GM19240 (cell line): ENCODE data around the gene PDXK.
A peak's percentile ranks its signal among the peaks of the same experiment; 100 is the strongest.

Experiments
- DNase-seq: peaks from one replicate; pipeline ENCODE4 v3.0.0; 2011; ENCODE audit warnings: low spot score; ENCODE audit not compliant: insufficient read length

PDXK gene

DNA sequence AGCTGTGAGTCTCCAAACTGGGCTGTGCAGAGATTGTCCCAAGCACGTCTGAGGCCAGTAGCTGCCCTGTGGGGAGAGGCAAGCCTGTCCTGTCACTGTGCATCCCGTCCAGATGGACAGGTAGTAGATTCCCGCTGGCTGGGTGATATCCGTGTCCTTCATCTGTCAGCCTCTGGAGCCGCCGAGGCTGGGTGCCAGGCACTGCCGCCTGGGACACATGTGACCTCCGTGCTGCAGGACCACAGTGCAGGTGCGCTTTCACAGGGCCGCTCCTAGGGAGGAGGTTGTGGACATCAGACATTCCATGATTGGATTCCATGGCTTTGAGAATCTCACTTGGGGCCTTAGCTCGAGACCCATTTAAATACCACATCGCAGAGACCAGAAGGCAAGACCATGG is 4.7 kb downstream of the PDXK start:
- DNase-seq: no peak

DNA sequence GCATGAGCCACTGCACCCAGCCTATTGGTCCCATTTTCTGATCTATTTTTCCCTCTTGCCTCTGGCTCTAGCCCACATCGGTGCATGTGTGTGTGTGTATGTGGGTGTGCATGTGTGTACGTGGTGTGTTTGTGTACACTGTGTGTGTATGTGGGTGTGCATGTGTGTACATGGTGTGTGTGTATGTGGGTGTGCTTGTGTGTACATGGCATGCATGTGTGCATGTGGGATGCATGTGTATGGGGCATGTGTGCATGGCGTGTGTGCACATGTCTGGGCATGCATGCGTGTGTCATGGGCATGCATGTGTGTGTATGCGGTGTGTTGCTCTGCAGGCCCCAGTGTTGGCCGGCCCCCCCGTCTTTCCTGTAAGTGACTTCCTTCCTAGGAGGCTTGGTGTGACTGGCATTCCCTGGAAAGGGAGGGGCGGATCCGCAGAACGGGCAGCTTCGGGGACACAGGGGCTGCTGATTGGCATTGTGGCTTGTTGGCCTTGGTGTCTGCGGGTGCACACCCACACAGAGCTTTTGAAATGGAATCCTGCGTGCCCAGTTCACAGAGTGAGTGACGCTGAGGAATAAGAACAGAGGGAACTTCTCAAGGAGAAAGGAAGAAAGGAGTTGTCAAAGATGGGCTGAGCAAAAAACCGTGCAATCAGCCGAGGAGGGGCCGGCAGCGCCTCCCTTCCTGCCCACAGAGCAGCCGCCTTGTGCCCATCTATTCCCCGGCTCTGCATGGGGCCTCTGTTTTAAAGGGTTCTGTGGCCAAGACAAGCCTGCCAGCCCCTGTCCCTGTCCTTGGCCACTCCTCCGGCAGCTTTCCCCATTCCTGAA is 8.0 kb downstream of the PDXK start:
- DNase-seq: no peak

DNA sequence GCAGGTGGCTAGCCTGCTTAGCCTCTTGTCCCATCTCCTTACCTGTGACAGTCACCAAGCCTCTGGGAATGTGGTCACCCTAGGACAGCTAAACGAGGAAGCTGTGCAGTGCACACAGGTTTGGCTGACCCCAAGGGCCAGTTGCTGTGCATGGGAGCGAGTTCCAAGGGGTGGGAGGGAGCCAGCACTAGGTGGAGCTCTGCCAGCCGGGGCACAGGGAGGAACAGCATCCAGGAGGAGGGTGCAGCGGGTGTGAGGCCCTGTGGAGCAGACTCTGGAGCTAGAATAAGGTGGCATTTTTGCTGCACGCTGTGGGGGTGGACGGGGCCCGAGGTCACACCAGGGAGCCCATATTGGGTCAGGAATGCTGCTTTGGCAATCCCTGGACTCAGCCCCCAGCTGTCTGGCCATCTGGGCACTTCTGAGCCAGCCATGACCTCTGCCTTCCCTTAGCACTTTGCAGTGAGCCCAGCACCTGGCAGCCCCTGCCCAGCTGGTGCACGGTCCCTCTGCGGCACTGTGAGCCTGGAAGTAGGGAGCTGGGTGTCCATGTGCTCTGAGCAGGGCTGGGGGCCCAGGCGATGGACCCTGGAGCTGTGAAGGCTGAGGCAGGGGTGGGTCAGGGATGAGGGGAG is 8.7 kb downstream of the PDXK start:
- DNase-seq: no peak

DNA sequence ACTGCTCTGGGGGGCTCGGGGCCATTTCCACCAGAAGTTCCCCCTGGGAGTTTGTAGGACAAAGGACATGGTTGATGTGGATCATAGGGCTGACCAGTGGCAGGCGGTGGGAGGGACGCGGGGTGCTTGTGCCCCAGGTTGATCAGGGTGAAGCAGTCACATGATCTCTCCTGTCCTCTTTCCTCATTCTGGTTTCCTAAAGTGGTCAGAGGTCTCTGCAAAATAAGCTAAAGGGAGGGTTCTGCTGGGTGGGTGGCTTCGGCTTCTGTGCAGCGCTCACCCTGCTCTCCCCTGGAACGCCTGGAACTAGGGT is 9.2 kb downstream of the PDXK start:
- DNase-seq: no peak

DNA sequence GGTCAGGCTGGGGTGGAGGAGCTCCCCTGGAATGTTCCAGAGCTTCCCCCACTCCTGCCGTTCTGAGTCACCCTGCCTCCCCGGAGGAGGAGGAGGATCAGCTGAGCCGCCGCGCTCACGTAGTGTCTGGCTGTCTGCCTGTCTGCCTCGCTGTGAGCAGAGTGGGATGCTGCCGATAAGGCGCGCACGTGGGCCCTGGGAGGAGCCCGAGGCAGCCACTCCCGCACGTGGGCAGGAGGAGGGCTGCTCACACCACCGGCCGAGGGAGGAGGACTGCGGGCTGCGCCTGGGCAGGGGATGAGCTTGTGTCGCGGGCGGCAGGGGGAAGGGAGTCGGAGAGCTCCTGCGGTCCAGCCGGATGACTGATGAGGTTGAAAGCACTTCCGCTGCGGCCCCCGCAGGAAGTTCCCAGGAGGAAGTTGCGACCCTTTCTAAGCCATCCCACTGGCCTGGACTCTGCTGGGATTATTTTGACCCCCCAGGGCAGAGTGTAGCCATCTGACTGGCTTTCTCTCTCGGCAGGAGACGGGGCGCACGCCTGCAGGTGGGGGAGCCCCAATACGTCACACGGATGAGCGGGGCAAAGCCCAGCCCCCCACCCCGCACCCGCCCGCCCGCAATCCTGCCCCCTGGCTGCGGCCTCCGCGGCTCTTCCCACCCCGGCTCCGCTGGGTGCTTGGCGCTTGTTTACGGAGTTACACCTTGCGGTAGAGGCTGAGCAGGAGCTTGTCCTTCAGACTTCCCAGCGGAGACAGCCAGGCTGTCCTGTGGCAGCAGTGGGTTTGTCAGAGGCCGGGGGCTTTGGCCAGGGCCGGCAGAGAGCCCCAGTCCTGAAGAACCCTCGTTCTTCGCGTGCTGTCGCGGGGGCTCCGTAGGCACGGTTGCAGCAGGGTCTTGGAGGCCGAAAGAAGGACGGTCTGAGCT is 9.8 kb downstream of the PDXK start:
- peak; percentile 79 for DNase-seq

DNA sequence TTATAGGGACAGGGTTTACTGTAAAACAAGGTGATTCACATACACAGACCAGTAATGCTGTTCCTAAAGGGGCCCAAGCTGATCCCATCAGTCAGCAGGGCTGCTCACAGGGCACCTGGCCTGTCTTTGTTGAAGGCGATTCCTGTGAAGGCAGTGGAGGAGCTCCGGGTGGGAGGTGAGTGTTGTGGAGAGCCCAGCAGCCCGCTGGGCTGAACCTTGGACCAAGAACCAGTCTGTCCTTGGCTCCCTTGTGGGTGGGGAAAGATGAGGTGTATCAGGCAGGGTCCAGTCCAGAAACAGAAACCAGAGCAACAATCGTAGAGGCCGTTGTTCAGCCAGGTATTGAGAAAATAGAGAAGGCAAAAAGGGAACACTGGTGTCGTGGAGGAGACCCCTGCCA is 12.5 kb downstream of the PDXK start:
- no peak for DNase-seq

DNA sequence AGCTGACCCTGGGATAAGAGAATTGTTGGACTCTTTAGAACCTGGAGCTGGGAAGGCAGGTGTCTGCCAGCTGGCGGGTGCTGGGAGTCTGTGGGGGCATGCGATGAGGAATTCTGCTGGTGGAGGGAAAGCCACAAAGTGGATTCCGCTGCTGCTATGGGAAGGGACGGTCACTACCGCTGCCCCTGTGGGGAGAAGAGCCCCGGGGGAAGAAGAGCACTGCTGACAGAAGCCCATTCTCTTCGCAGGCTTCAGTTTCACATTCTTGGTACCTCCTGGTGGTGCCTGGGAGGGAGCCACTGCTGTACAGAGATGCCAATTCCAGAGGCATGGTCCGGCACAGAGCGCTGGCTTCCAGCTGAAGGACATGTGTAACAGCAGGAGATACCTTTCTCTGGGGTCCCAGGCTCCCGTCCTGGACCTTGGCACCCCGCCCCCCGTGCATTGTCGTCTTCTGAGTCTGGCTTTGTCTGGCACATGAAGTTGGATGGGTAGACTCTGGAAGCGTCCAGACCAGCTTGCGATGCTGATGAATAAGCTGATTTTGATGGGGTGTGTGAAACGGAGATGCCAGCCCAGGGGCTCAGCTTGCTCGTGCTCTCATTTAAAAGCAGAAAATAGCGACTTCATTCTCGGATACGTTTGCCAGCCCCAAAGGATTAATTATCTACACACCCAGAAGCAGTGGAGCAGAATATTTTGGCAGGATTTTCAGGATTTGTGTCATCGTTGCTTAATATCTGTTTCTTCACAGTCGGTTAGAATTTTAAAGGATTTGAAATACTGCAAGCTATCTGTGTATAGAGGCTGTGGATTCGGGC is 13.2 kb downstream of the PDXK start:
- no peak for DNase-seq

DNA sequence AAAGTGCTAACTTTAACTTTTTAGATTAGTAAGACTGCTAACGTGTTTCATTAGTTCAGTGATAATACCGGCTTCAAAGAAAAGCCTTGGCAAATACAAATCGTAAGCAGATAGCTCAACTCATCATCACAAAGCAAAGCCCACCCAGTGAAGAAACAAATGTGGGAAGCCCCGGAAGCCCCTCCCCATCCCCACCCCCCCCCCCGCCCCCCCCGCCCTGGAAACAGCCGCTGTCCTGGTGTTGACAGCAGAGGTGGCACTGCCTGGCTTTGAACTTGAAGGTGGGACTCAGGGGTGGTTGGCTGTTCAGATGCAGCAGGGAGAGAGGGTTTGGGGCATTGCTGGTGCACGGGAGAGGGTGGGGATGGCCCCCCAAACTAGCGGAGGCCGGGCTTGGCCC is 14.1 kb downstream of the PDXK start:
- no peak for DNase-seq

DNA sequence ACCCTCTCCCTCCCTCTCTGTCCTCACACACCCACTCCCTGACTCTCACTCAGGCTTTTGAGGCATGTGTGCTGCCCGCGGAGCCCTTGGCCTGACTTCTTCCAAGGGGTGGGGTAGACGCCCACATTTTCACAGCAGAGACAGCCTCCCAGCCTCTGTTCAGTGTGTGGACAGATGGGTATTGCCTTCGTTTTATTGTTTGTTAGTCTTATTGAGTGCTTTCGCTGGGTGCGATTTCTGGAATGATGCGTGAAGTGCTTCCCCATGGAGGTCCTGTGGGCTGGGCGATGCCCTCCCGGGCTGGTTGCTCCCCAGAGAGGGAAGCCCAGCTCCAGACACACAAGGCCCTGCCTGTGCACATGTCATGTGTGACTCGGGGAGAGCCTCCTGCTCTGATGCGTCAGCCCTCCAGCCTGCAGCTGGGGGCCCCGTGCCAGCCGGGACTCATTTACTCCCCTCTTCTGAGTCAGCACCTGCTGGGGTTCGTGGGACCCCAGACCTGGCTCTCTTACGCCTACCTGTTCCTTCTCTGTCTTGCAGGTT is 14.7 kb downstream of the PDXK start:
- no peak for DNase-seq

DNA sequence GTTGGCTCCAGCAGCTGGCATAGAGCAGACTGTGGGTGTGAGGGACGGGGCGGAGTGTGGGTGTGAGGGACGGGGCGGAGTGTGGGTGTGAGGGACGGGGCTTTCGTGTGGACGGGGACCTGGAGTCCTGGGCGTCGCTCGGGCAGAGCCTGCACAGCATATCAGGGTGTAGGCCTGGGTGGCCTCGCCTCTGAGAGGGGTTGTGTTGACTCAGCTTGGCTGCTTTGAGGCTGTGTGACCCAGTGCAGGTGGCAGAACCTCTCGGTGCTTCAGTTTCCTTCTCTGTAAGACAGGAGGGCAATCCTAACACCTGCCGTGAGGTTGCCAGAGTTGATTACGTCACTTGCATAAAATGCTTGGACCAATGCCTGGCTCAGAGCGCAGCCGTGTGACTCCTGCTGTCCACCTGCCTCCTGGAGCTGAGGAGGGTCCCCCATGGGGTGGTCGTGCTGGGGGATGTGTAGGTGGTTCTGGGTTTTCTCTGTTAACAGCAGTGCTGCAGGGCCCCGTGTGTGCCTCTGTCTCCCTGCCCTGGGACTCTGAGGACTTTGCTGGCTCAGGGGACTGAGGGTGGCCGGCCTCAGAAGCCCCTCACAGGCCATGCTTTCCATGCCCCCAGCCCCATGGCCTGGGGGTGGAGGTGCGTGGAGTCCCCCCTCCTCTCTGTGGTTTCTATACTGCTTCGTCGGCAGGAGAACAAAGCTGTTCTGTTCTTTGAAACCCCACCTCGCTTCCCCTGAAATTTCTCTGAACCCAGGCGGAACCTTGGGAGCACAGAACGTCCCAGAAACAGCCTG is 15.4 kb downstream of the PDXK start:
- DNase-seq: no peak

DNA sequence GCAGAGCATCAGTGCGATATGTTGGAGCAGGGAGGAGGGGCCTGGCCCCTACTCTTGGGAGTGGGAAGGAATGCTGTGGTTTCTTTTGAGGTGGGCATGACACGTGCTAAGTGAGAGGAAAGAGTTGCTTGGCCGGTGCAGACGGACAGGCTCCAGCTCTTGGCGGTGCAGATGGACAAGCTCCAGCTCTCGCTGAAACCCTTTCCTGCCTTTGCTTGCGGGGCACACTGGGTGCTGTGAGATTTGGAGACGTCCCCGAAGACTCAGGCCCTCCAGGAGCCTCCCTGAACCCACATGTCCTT is 15.9 kb downstream of the PDXK start:
- DNase-seq: no peak

DNA sequence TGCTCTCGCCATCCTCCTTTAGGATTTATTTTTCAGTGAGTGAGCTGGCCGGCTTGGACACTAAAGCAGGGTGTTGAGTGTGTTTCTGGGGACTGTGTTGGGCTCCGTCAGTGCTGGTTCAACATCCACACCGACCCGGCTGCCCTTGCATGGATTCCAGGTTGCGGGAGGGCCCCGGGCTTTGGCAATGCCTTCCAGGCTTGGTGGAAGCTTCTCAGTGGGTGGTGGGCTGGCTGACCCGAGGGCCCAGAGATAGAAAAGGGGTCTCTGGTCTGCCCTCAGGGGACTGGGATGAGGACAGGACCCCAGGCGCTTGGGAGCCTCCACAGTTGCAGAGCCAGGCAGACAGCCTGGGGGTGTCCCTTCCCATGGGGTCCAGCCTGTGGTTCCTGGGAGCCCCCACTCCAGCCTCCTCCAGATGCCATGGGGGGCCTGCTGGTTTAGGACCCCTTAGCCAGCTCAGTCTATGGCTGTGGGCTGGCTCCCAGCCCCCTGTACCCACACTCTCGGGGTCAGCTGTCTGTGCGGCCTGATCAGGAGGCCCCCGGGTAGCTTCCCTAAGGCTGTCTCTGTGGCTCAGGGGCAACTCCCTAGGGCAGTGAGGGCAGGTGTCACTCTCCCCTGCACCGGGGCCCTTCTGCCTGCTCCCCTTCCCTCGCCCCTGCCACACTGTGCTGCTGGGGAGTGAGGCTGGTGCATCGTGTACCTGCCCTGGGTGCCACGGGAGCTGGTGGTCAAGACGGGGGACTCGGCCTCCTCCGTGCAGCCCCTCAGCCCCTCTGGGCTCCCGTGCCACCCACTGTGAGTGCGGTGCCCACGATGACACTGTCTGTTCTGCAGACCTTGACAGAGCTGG is 16.5 kb downstream of the PDXK start:
- DNase-seq: no peak

DNA sequence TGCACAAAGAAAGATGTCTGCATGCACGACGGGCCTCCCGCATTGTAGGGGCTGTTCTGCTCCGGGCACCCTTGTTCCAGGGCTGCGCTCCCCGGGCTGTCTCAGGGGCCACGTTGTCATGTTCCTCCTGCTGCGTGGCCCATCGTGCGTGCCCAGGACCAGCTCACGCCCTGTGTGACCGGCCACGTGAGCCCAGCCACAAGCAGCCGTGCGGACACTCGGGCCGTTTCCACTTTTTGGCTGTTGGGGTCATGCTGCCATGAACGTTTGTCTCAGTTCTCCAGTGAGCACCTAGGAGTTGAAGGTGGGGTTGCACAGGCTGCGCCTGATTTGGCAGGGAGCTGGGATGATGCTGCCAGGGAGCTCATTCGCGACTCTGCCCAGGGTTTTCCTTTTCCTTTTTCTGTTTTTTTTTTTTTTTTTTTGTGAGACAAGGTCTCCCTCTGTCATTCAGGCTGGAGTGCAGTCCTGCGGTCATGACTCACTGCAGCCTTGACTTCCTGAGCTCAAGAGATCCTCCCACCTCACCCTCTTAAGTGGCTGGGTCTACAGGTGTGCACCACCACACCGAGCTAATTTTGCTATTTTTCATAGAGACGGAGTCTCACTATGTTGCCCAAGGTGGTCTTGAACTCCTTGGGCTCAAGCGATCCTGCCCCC is 17.4 kb downstream of the PDXK start:
- DNase-seq: no peak

DNA sequence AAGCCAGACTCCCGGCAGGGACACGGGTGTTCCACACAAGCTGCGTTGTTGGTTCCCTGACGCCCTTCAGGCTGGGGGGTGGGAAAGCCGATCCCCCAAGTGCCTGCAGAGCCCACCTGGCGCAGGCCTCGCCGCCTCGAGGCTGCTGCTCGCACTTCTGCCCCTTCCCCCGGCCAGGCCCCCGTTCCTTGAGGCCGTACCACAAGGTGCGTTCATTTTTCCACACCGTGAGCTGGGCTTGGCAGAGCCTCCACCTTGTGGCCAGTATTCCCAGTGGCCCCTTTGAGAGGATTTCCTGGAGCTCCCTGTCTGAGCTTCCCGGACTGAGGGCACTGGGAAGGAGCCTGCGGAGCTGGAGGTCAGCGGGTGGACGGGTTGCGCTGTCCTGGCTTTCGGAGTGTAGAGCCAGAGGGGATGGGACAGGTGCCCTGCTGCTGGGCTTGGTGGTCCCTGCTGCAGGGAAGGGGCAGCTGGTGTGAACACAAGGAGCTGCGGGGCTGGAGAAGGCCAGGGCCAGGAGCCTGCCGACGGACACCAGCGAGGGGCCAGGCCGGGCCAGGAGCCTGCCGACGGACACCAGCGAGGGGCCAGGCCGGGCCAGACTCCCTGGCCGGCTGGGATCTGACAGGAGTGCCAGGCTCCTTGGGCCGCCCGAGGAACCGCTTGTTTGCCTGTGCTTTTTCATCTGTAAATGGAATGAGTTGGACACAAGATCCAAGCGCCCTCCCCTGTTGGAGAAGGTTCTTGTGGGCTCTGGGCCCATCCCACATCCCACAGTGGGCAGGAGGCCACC is 18.4 kb downstream of the PDXK start:
- DNase-seq: no peak

DNA sequence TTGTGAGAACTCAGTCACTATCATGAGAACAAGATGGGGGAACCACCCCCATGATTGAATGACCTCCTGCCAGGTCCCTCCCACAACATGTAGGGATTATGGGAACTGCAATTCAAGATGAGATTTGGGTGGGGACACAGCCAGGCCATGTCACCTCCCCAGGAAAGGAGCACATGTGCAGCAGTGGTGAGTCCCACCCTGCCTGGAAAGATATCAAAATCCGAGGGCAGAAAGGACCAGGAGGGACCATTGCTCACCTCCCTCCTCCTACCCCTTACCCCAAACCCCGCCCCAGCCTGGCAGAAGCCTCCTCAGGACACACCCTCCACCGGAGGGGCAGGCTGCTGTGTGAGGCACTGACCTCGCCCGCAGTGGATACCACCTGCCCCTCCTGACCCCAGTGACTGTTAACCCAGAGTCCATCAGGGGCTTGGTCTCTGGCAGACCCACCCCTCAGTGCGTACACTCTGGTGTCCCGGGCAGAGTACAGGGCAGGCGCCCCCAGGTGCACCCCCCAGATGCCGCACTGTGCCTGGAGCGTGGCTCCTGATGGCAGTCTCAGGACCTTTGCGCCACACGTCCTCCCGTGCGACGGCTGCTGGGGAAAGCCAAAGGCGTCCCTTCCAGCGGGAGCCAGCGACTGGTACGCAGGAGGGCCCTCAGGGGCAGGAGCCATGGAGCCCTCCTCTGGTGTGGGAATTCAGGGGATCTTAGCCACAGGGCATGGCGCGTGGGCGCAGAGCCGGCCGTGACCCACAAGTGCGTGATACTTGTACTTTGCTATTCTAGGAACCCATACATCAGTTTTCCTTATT is 20.9 kb downstream of the PDXK start:
- no peak for DNase-seq

DNA sequence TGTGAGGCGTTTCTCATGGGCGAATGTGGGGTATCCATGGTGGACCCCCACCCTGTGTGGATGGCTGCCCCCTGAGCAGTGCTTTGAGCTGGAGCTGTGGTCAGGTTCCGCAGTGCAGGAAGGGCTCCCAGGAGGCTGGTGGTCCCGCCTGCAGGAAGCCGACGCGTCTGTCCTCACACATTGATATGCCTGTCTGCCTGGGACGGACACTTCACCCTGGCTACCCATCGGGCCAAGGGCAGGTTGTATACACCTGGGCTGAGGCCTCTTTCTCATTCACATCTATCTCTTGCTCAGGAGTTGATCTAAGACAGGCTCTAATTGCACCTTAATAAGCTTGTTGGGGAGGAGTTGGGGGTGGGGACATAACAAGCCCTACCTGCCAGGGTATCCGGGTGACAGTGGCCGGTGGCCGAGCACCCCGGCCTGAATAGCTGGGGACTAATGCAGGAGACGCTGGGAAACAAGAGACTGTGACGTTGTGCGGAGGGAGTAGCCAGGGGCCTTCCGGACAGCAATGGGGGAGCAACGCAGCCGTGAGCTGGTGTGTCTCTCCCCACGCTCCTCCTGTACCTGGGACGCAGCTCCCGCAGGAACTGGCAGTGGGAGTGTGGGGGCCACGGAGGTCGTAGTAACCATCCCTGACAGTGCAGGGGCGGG is 21.7 kb downstream of the PDXK start:
- DNase-seq: no peak
